K562 (cell line): ENCODE measurements around the gene MBD5. TPM values are rescaled to one million over a fixed set of nuclear protein-coding genes. Genes with fewer than 3 reads are reported as not detected.

ENCODE experiments used
- ATAC-seq: fragments of 200-7000 bp; cut with Tn5 transposase; 3 replicates; pipeline ENCODE4 v1.9.1; 2020; ENCODE audit warnings: moderate library complexity
- BruUV-seq: library from RNA; stranded (reverse); fragments of 400-500 nt; replicated peaks from 2 replicates; lab custom pipeline; 2021; lab: Mats Ljungman, UMichigan
- CTCF ChIA-PET: fragments of 300-600 bp; formaldehyde crosslinking; extraction: SDS; loops from one replicate; lab custom pipeline; 2021; ENCODE audit warnings: low intra/inter-chr PET ratio; lab: Yijun Ruan, JAX
- POLR2A ChIA-PET: fragments of 300-600, 350-650 bp; sonication (Branson Sonifier 250); formaldehyde crosslinking; extraction: SDS; loops from one replicate; lab custom pipeline; 2021; ENCODE audit warnings: antibody characterized with exemption, inconsistent platforms; lab: Yijun Ruan, JAX
- DNase-seq, 4 experiments: peaks; one replicate each; pipeline versions ENCODE4 v3.0.0 to v3.0.0-alpha.2; 2011 to 2018; ENCODE audit warnings: low spot score in 3 of 4, mixed read lengths in 3 of 4; ENCODE audit errors: extremely low read depth in 1 of 4
- FAIRE-seq: peaks from 2 replicates; lab custom pipeline; 2011; peaks lifted over from hg19 to GRCh38; lab: Jason Lieb, UNC
- H2AFZ ChIP-seq: 2 replicates; pipeline ENCODE4 v1.6.0; 2011; ENCODE audit warnings: low read depth, low read length, control low read depth, inconsistent platforms
- H3K27ac ChIP-seq: fragments of 200-600 bp; 3 replicates; pipeline ENCODE4 v1.8.0; 2011; ENCODE audit warnings: low read depth, mild to moderate bottlenecking, control low read depth, inconsistent platforms, low read length, moderate library complexity, mixed read lengths; ENCODE audit errors: extremely low read depth
- H3K27me3 ChIP-seq, 2 experiments: fragments of 300-600 bp in 1 of 2; 2 replicates in 1 of 2; 3 replicates in 1 of 2; pipeline versions ENCODE4 v1.6.0 to v1.8.0; 2011; ENCODE audit warnings: inconsistent platforms in 2 of 2, low read length in 2 of 2, mild to moderate bottlenecking in 1 of 2, mixed read lengths in 1 of 2, moderate library complexity in 1 of 2; ENCODE audit not compliant: control insufficient read depth in 2 of 2, insufficient read depth in 2 of 2
- H3K36me3 ChIP-seq: fragments of 300-600 bp; 3 replicates; pipeline ENCODE4 v1.8.0; 2011; ENCODE audit warnings: mild to moderate bottlenecking, low read length, inconsistent platforms; ENCODE audit not compliant: control insufficient read depth, insufficient read depth
- H3K4me1 ChIP-seq, 2 experiments: fragments of 200-600 bp in 1 of 2; replicated peaks in 1 of 2; 2 replicates in 1 of 2; 3 replicates in 1 of 2; pipeline versions ENCODE4 v1.5.1 to v1.8.0; 2011; ENCODE audit warnings: inconsistent platforms in 2 of 2, low read length in 2 of 2, mild to moderate bottlenecking in 1 of 2, mixed read lengths in 1 of 2, moderate library complexity in 1 of 2; ENCODE audit not compliant: control insufficient read depth in 2 of 2, insufficient read depth in 2 of 2
- H3K4me2 ChIP-seq: 2 replicates; pipeline ENCODE4 v1.6.1; 2011; ENCODE audit warnings: low read length, control low read depth, inconsistent platforms, mixed read lengths; ENCODE audit not compliant: insufficient read depth
- H3K4me3 ChIP-seq: fragments of 200-600 bp; sonication (generic), shearing (Covaris generic); 2 replicates; pipeline ENCODE4 v1.5.1; 2016; ENCODE audit warnings: control low read depth, inconsistent platforms
- H3K79me2 ChIP-seq: fragments of 200-600 bp; 3 replicates; pipeline ENCODE4 v1.8.0; 2011; ENCODE audit warnings: low read length, inconsistent platforms; ENCODE audit not compliant: control insufficient read depth, insufficient read depth
- H3K9ac ChIP-seq, 2 experiments: 2 replicates each; pipeline versions ENCODE4 v1.6.0 to v1.6.1; 2011; ENCODE audit warnings: low read depth in 2 of 2, low read length in 2 of 2, control low read depth in 1 of 2, inconsistent platforms in 1 of 2, mild to moderate bottlenecking in 1 of 2, mixed read lengths in 1 of 2; ENCODE audit not compliant: insufficient read depth in 1 of 2
- H3K9me1 ChIP-seq: one replicate; pipeline ENCODE4 v1.6.0; 2011; ENCODE audit warnings: inconsistent platforms, mild to moderate bottlenecking, low read length, moderate library complexity; ENCODE audit not compliant: control insufficient read depth, insufficient read depth
- H3K9me3 ChIP-seq: replicated peaks from 2 replicates; pipeline ENCODE4 v1.5.1; 2011; ENCODE audit warnings: low read depth, low read length, inconsistent platforms; ENCODE audit not compliant: control insufficient read depth, insufficient read depth
- H4K20me1 ChIP-seq: replicated peaks from 2 replicates; pipeline ENCODE4 v1.6.1; 2011; ENCODE audit warnings: low read length, inconsistent platforms, mixed read lengths; ENCODE audit not compliant: control insufficient read depth, insufficient read depth
- ARID3A ChIP-seq: IDR thresholded peaks from 2 replicates; pipeline ENCODE4 v1.6.1; 2012; ENCODE audit warnings: low read depth, low read length, improper control_type of control experiment, borderline replicate concordance
- CREBBP ChIP-seq: IDR thresholded peaks from one replicate; pipeline ENCODE4 v1.6.1; 2012; ENCODE audit warnings: low read depth, mild to moderate bottlenecking, control low read depth, inconsistent platforms, low read length
- DPF2 ChIP-seq: fragments of 450-650 bp; IDR thresholded peaks from 2 replicates; pipeline ENCODE4 v1.6.1; 2016
- EP400 ChIP-seq: fragments of 450-650 bp; IDR thresholded peaks from 2 replicates; pipeline ENCODE4 v1.6.1; 2017; ENCODE audit warnings: antibody characterized with exemption, mild to moderate bottlenecking, moderate library complexity
- MIER1 ChIP-seq: fragments of 450-650 bp; IDR thresholded peaks from 2 replicates; pipeline ENCODE4 v1.6.1; 2016; ENCODE audit warnings: antibody characterized with exemption, mild to moderate bottlenecking, low read depth
- NR2F6 ChIP-seq: fragments of 450-650 bp; formaldehyde crosslinking; IDR thresholded peaks from 2 replicates; pipeline ENCODE4 v1.4.0; 2020; ENCODE audit warnings: mild to moderate bottlenecking
- POLR2AphosphoS5 ChIP-seq: IDR thresholded peaks from 2 replicates; pipeline ENCODE4 v1.6.1; 2011; ENCODE audit warnings: mild to moderate bottlenecking, low read depth, low read length, moderate library complexity; ENCODE audit not compliant: control insufficient read depth, insufficient read depth
- POLR3G ChIP-seq: IDR thresholded peaks from 2 replicates; pipeline ENCODE4 v1.6.1; 2011; ENCODE audit not compliant: insufficient read length, insufficient replicate concordance; ENCODE audit errors: extremely low read depth
- U2AF2 ChIP-seq: fragments of 200-400 bp; formaldehyde crosslinking; optimal IDR thresholded peaks from 2 replicates; pipeline ENCODE3; 2017; ENCODE audit warnings: low read depth, mild to moderate bottlenecking, low read length
- ZBTB1 ChIP-seq: sonication (generic); formaldehyde crosslinking; IDR thresholded peaks from 2 replicates; pipeline ENCODE4 v1.8.1; 2023; ENCODE audit warnings: missing genetic modification reagents, low read depth, mild to moderate bottlenecking, borderline replicate concordance
- ZNF311 ChIP-seq: fragments of 250-450 bp; sonication (Bioruptor Pico); IDR thresholded peaks from 2 replicates; pipeline ENCODE4 v1.4.0; 2020; ENCODE audit warnings: mild to moderate bottlenecking, moderate library complexity
- ZNF354B ChIP-seq: fragments of 250-450 bp; sonication (Bioruptor Pico); IDR thresholded peaks from 2 replicates; pipeline ENCODE4 v1.4.0; 2020
- ZNF75A ChIP-seq: fragments of 450-650 bp; formaldehyde crosslinking; IDR thresholded peaks from 2 replicates; pipeline ENCODE4 v1.4.0; 2020; ENCODE audit warnings: mild to moderate bottlenecking
- ZNF830 ChIP-seq: fragments of 250-450 bp; sonication (Bioruptor Pico); IDR thresholded peaks from 2 replicates; pipeline ENCODE4 v1.5.0; 2021; ENCODE audit warnings: mild to moderate bottlenecking
- WGBS: fragments of 100-300 bp; shearing (Covaris generic); methylation state at CpG from one replicate; pipeline ENCODE4 v1.1.6; 2016; ENCODE audit warnings: low coverage, mixed read lengths; ENCODE audit not compliant: insufficient coverage; ENCODE audit errors: missing lambda C conversion rate; 5-methylcytosine and 5-hydroxymethylcytosine counted together
- in situ Hi-C: fragments of 300-500 bp; cut with MboI; formaldehyde crosslinking; loops from 4 replicates; pipeline ENCODE4 v1.15.0; 2018; ENCODE audit warnings: inconsistent platforms, mixed read lengths
- intact Hi-C: fragments of 100-400 bp; cut with micrococcal nuclease; formaldehyde crosslinking; loops from 2 replicates; pipeline ENCODE4 v1.14.2; 2022
- polyA plus RNA-seq, 8 experiments: library from polyadenylated mRNA; depleted of rRNA in 4 of 8; stranded (reverse) in 5 of 8; unstranded in 3 of 8; fragments of >200 nt; fragmentation: Nextera tagmentation in 2 of 8; fragmentation: Illumina TruSeq in 1 of 8; extraction: Ambion mirVana in 2 of 8; extraction: Trizol in 1 of 8; gene quantifications; 2 replicates each; pipeline versions ENCODE4 v1.2.1 to v1.2.3, GENCODE V29; 2011 to 2014; ENCODE audit warnings: inconsistent platforms in 1 of 8, missing spikeins in 1 of 8
- total RNA-seq, 7 experiments: library from RNA; depleted of rRNA in 6 of 7; stranded (reverse); fragments of >200 nt in 6 of 7; fragmentation: Illumina TruSeq in 2 of 7; extraction: Trizol in 2 of 7; gene quantifications; 2 replicates each; pipeline versions ENCODE4 v1.2.1 to v1.2.3, GENCODE V29; 2011 to 2021; ENCODE audit warnings: low replicate concordance in 1 of 7
- TF ChIP-seq, protein P1 (sequence below): fragments of 250-450 bp; sonication (Bioruptor Pico); IDR thresholded peaks from 2 replicates; pipeline ENCODE4 v1.4.0; 2020

MBD5 gene
- total and polyA plus RNA-seq, 9 of the 15 experiments (the other 6 are each of a cell fraction or from before 2014, with no cell fraction given), result 3.4 to 14.5 (median 9.0) TPM

DNA sequence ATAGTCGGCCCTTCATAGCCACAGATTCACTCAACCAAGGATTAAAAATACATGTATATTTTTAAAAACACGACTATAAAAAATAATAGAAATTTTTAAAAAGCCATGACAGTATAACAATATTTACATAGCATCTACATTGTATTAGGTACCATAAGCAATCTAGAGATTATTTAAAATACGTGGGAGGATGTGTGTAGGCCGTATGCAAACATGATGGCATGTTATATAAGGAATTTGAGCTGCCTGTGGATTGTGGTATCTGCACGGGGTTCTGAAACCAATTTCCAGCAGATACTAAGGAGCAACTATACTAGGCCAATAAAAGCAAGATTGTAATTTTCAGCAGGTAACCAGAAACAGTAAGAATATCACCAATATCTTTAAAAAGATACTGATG is 6.3 kb upstream of the MBD5 start:
- DNase-seq (no peak), FAIRE-seq (no peak), ATAC-seq (no peak)
- H3K4me3 ChIP-seq, result no peak overlapping the region
- no peaks in the 10 kb centered on the region for H4K20me1 ChIP-seq
- H3K9me1 ChIP-seq, result no peaks in the 10 kb centered on the region
- H3K79me2 ChIP-seq, result peaks cover 98% of the 10 kb centered on the region
- no peak overlapping the region for H3K9ac ChIP-seq
- no peaks in the 10 kb centered on the region for H3K9me3 ChIP-seq
- H2AFZ ChIP-seq, result no peak overlapping the region
- intact Hi-C loops (no loop called here), in situ Hi-C loops (no loop called here)
- CTCF ChIA-PET, result no interaction called here
- TF ChIP-seq NR2F6 (CRISPR knock-in tag) (no peak), MIER1 (no peak), EP400 (no peak), CREBBP (no peak), ZNF311 (CRISPR knock-in tag) (no peak), ZNF354B (CRISPR knock-in tag) (no peak), ZBTB1 (no peak), ZNF830 (no peak), U2AF2 (no peak), POLR3G (no peak), ARID3A (no peak), POLR2AphosphoS5 (no peak), ZNF75A (CRISPR knock-in tag) (no peak), DPF2 (no peak)
- TF ChIP-seq, protein P1, sequence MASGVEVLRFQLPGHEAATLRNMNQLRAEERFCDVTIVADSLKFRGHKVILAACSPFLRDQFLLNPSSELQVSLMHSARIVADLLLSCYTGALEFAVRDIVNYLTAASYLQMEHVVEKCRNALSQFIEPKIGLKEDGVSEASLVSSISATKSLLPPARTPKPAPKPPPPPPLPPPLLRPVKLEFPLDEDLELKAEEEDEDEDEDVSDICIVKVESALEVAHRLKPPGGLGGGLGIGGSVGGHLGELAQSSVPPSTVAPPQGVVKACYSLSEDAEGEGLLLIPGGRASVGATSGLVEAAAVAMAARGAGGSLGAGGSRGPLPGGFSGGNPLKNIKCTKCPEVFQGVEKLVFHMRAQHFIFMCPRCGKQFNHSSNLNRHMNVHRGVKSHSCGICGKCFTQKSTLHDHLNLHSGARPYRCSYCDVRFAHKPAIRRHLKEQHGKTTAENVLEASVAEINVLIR, result no peak
- 47% methylated on average over 5 of the region's 5 CpGs for WGBS
- no peak overlapping the region for H3K4me2 ChIP-seq
- peaks cover 4% of the 10 kb centered on the region; the same call in 1 of the 3 replicates for H3K36me3 ChIP-seq
- no peaks in the 10 kb centered on the region for H3K27me3 ChIP-seq
- no peaks in the 10 kb centered on the region; a peak in 2 of 5 replicates for H3K4me1 ChIP-seq
- POLR2A ChIA-PET, result no interaction called here
- no TSS peak for BruUV-seq
- H3K27ac ChIP-seq, result no peak overlapping the region
